Measurements from ENCODE around the gene ASCC3.

ASCC3 gene

GRCh38 chr6:100901582-100901981 lies 20.5 kb upstream of the ASCC3 start:
- Histone ChIP-seq H3K27ac (ENCODE audit: low read depth, low read length, poor library complexity, severe bottlenecking) (no peak overlapping the region), H3F3A (ENCODE audit: insufficient read depth, low read length) (no peaks in the 10 kb centered on the region), H3K4me1 (ENCODE audit: insufficient read depth, low read length, severe bottlenecking) (no peaks in the 10 kb centered on the region), H3K9ac (ENCODE audit: low read length) (no peak overlapping the region), H4K20me1 (ENCODE audit: insufficient read depth, low read length) (no peaks in the 10 kb centered on the region), H2AFZ (ENCODE audit: low read length) (no peak overlapping the region), H3K27me3 (ENCODE audit: insufficient read depth, low read length) (no peaks in the 10 kb centered on the region), H3K4me3 (ENCODE audit: low read depth, low read length, poor library complexity, severe bottlenecking) (no peak overlapping the region), H3K9me2 (ENCODE audit: low read depth, low read length) (no peaks in the 10 kb centered on the region), H3K9me3 (ENCODE audit: low read length) (no peaks in the 10 kb centered on the region), H3K4me2 (ENCODE audit: low read length) (no peak overlapping the region), H3K36me3 (ENCODE audit: insufficient read depth, low read length) (no peaks in the 10 kb centered on the region), H3K79me2 (ENCODE audit: insufficient read depth, low read length) (no peaks in the 10 kb centered on the region)
- TF ChIP-seq CTCF (IDR thresholded peaks at IDR 0.05; ENCODE audit: low read length) (no peak), EZH2 (IDR thresholded peaks at IDR 0.05; ENCODE audit: borderline replicate concordance, low read length) (no peak)

- no peaks in the 10 kb centered on the region for H3K9me2 ChIP-seq (ENCODE audit: low read depth, low read length)
- TF ChIP-seq CTCF (IDR thresholded peaks at IDR 0.05; ENCODE audit: low read length) (no peak), EZH2 (IDR thresholded peaks at IDR 0.05; ENCODE audit: borderline replicate concordance, low read length) (no peak)
- no peak overlapping the region for H3K27ac ChIP-seq (ENCODE audit: low read depth, low read length, poor library complexity, severe bottlenecking)
- H3K9ac ChIP-seq (ENCODE audit: low read length), result no peak overlapping the region
- no peaks in the 10 kb centered on the region for H3K27me3 ChIP-seq (ENCODE audit: insufficient read depth, low read length)
- H4K20me1 ChIP-seq (ENCODE audit: insufficient read depth, low read length), result no peaks in the 10 kb centered on the region
- H3K4me1 ChIP-seq (ENCODE audit: insufficient read depth, low read length, severe bottlenecking), result no peaks in the 10 kb centered on the region
- H3F3A ChIP-seq (ENCODE audit: insufficient read depth, low read length), result no peaks in the 10 kb centered on the region
- no peaks in the 10 kb centered on the region for H3K36me3 ChIP-seq (ENCODE audit: insufficient read depth, low read length)
- no peaks in the 10 kb centered on the region for H3K9me3 ChIP-seq (ENCODE audit: low read length)
- H2AFZ ChIP-seq (ENCODE audit: low read length), result no peak overlapping the region
- H3K4me3 ChIP-seq (ENCODE audit: low read depth, low read length, poor library complexity, severe bottlenecking), result no peak overlapping the region
- H3K79me2 ChIP-seq (ENCODE audit: insufficient read depth, low read length), result no peaks in the 10 kb centered on the region
- no peak overlapping the region for H3K4me2 ChIP-seq (ENCODE audit: low read length)
Measured at GRCh38 chr6:100899202-100899601, 18.1 kb upstream of the ASCC3 start.

GRCh38 chr6:100897671-100898070 lies 16.5 kb upstream of the ASCC3 start:
- no peak overlapping the region for H3K9ac ChIP-seq (ENCODE audit: low read length)
- no peaks in the 10 kb centered on the region for H3K79me2 ChIP-seq (ENCODE audit: insufficient read depth, low read length)
- no peaks in the 10 kb centered on the region for H3K4me1 ChIP-seq (ENCODE audit: insufficient read depth, low read length, severe bottlenecking)
- H3K9me3 ChIP-seq (ENCODE audit: low read length), result no peaks in the 10 kb centered on the region
- H3F3A ChIP-seq (ENCODE audit: insufficient read depth, low read length), result no peaks in the 10 kb centered on the region
- no peaks in the 10 kb centered on the region for H3K36me3 ChIP-seq (ENCODE audit: insufficient read depth, low read length)
- no peak overlapping the region for H3K4me2 ChIP-seq (ENCODE audit: low read length)
- H4K20me1 ChIP-seq (ENCODE audit: insufficient read depth, low read length), result no peaks in the 10 kb centered on the region
- no peaks in the 10 kb centered on the region for H3K27me3 ChIP-seq (ENCODE audit: insufficient read depth, low read length)
- no peak for TF ChIP-seq EZH2 (IDR thresholded peaks at IDR 0.05; ENCODE audit: borderline replicate concordance, low read length)
- TF ChIP-seq CTCF (IDR thresholded peaks at IDR 0.05; ENCODE audit: low read length), result no peak
- H3K9me2 ChIP-seq (ENCODE audit: low read depth, low read length), result no peaks in the 10 kb centered on the region
- no peak overlapping the region for H3K27ac ChIP-seq (ENCODE audit: low read depth, low read length, poor library complexity, severe bottlenecking)
- no peak overlapping the region for H3K4me3 ChIP-seq (ENCODE audit: low read depth, low read length, poor library complexity, severe bottlenecking)
- no peak overlapping the region for H2AFZ ChIP-seq (ENCODE audit: low read length)

Data from OCI-LY1 (cell line).